ENCODE measurements around the gene ETFRF1.
A peak's percentile ranks its signal among the peaks of the same experiment; 100 is the strongest.

ETFRF1 gene

DNA sequence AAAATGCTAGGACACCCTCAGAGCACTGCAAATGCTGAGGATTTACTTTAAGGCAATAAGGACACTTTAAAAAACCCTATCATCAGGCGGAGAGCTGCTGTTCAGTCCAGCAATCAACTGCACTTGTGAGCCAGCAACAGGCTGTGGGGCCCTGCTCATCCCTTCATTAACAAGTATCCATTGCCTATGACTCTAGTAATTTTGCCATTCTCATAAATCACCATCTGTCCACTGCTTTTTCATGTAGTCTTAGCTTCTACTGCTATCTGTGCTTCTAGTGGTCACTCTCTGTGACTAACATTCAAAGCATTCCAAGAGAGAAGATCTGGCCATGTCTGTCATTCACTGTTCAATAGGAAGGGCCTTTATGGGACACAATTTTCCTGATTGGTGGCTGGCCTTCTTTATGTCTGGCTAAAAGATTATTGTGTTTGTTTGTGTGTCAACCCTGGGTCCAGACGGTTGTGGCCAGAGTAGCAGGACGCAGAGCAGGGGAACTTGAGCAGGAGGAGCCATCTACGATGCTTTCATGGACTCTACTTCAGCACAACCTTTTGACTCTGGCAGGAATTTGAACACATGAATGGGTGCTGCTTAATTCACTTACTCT is 59.3 kb downstream of the ETFRF1 start:
- Histone ChIP-seq H2AFZ (ENCODE audit: insufficient read depth, low read length, poor library complexity) (no peak overlapping the region), H2BK120ac (ENCODE audit: insufficient read depth, low read length, poor library complexity) (no peak overlapping the region), H3K23ac (ENCODE audit: low read length) (no peak overlapping the region), H4K12ac (ENCODE audit: low read depth, low read length) (no peak overlapping the region), H3K4ac (ENCODE audit: low read depth, low read length) (no peak overlapping the region), H3K27ac (ENCODE audit: low read depth, low read length) (peak overlapping the region; percentile 29), H2AK5ac (ENCODE audit: low read length) (no peak overlapping the region), H3K79me1 (ENCODE audit: low read length) (peaks cover 20% of the 10 kb centered on the region), H2BK5ac (ENCODE audit: low read depth, low read length, poor library complexity) (no peak overlapping the region), H3K14ac (ENCODE audit: low read length) (no peak overlapping the region), H3K9me3 (ENCODE audit: insufficient read depth, low read depth, low read length) (no peaks in the 10 kb centered on the region), H3K27me3 (ENCODE audit: insufficient read depth, low read length) (no peaks in the 10 kb centered on the region), H4K91ac (ENCODE audit: low read depth, low read length) (no peak overlapping the region), H3K4me3 (ENCODE audit: low read depth, low read length) (no peak overlapping the region), H2BK12ac (ENCODE audit: low read length) (no peak overlapping the region), H3K9ac (ENCODE audit: low read length) (no peak overlapping the region), H3K4me1 (ENCODE audit: control insufficient read depth in 1 of 2, insufficient read depth in 2 of 2, low read length in 2 of 2) (peaks cover 9 to 16% of the 10 kb centered on the region in 2 experiments), H3K36me3 (ENCODE audit: control insufficient read depth in 1 of 2, insufficient read depth in 2 of 2, low read length in 2 of 2) (no peaks in the 10 kb centered on the region), H3K4me2 (ENCODE audit: low read length) (no peak overlapping the region), H3K18ac (ENCODE audit: low read length) (no peak overlapping the region), H4K8ac (ENCODE audit: low read depth, low read length) (no peak overlapping the region), H3K79me2 (ENCODE audit: control insufficient read depth, insufficient read depth, low read length, poor library complexity) (peaks cover 6% of the 10 kb centered on the region)
- DNase-seq, result no peak
- no CpG with 5 or more reads among the region's 4 CpGs for WGBS (ENCODE audit: extremely low coverage, insufficient coverage, insufficient read length)

Data from trophoblast cell (in vitro differentiated cells and primary cell).